ENCODE measurements around the gene CLIC4. TPM values are rescaled to one million over a fixed set of nuclear protein-coding genes. Genes with fewer than 3 reads are reported as not detected.

The CLIC4 gene
- total RNA-seq, 3 donors from 2014 or later = 33.0 to 176 (median 52.4) TPM

GRCh38 chr1:24708938-24709337, 36.3 kb upstream of the CLIC4 start:
- no peak for TF ChIP-seq CTCF (IDR thresholded peaks at IDR 0.05)
- H3K36me3 ChIP-seq (ENCODE audit: low read depth) = no peaks in the 10 kb centered on the region
- H3K9me3 ChIP-seq = no peaks in the 10 kb centered on the region
- peaks cover 5% of the 10 kb centered on the region for H3K4me1 ChIP-seq (ENCODE audit: low read depth)
- intact Hi-C loops (cut with DNase I, micrococcal nuclease) = no loop called here
- ATAC-seq (no peak), DNase-seq (no peak)
- no peak overlapping the region for H3K4me3 ChIP-seq

GRCh38 chr1:24709791-24710441, 35.3 kb upstream of the CLIC4 start:
- TF ChIP-seq CTCF (IDR thresholded peaks at IDR 0.05) = no peak
- H3K36me3 ChIP-seq (ENCODE audit: low read depth) = no peaks in the 10 kb centered on the region
- H3K4me1 ChIP-seq (ENCODE audit: low read depth) = peaks cover 5% of the 10 kb centered on the region
- intact Hi-C loops (cut with DNase I, micrococcal nuclease) = no loop called here
- ATAC-seq (no peak), DNase-seq (no peak)
- no peaks in the 10 kb centered on the region for H3K9me3 ChIP-seq
- H3K4me3 ChIP-seq = no peak overlapping the region

GRCh38 chr1:24711329-24711728, 33.9 kb upstream of the CLIC4 start:
- H3K36me3 ChIP-seq (ENCODE audit: low read depth) = no peaks in the 10 kb centered on the region
- DNase-seq (no peak), ATAC-seq (no peak)
- no peaks in the 10 kb centered on the region for H3K4me1 ChIP-seq (ENCODE audit: low read depth)
- H3K9me3 ChIP-seq = no peaks in the 10 kb centered on the region
- TF ChIP-seq CTCF (IDR thresholded peaks at IDR 0.05) = no peak
- H3K4me3 ChIP-seq = no peak overlapping the region
- intact Hi-C loops (cut with DNase I, micrococcal nuclease) = no loop called here

GRCh38 chr1:24713176-24713575, 32.1 kb upstream of the CLIC4 start:
- TF ChIP-seq CTCF (IDR thresholded peaks at IDR 0.05) = no peak
- H3K4me3 ChIP-seq = no peak overlapping the region
- intact Hi-C loops (cut with DNase I, micrococcal nuclease) = no loop called here
- peaks cover 2% of the 10 kb centered on the region for H3K4me1 ChIP-seq (ENCODE audit: low read depth)
- ATAC-seq (no peak), DNase-seq (no peak)
- H3K36me3 ChIP-seq (ENCODE audit: low read depth) = no peaks in the 10 kb centered on the region
- H3K9me3 ChIP-seq = no peaks in the 10 kb centered on the region

GRCh38 chr1:24713736-24714135, 31.5 kb upstream of the CLIC4 start:
- ATAC-seq (no peak), DNase-seq (no peak)
- Histone ChIP-seq H3K4me3 (no peak overlapping the region), H3K4me1 (ENCODE audit: low read depth) (peaks cover 5% of the 10 kb centered on the region), H3K9me3 (no peaks in the 10 kb centered on the region), H3K36me3 (ENCODE audit: low read depth) (no peaks in the 10 kb centered on the region)
- intact Hi-C loops (cut with DNase I, micrococcal nuclease) = no loop called here
- no peak for TF ChIP-seq CTCF (IDR thresholded peaks at IDR 0.05)
